ENCODE results near the gene GLT8D2.

Gene GLT8D2

DNA sequence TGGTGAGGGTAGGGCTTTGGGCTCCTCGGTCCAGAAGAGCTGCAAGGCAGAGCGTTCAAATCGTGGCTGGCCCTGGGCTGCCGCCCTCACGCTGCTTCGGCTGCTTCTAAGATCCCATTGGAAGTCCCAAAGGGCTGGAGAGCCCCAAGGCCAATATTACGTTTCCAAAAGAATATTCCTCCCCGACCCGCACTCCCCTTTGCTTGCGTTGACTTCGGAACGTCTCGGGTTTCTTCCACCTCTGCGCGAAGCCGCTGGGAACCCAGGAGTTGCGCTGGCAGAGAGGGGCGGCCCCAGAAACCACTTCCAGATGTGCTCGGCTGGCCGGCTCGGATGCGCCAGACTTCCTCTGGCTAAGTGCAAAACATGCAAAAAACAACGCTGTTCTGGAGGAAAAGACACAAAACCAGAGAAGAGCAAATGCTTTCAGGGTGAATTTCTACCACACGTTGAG lies at the start of gene GLT8D2:
Gene GLT8D2 (minus strand): TSS at position 285 of the 454 bp plus-strand sequence. CDS start 30,539 bp downstream, outside the sequence.
- no peak for DNase-seq

DNA sequence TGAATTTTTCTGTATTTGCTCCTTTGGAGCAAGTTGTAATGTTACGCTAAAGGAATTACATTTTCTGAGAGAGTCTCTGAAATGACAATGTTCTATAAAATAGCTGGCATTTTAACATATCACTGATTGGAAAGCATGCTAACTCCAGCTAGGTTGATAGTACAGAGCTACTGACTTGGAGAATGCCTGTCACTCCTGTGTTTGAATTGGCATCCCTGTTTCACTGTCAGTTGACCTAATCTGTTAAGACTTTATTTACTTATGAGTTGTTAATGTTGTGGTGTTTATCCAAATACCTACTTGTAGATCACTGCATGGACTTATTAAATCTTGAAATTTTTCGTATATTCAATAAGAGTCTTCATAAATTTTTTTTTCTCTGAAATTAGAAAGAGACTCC lies 48.0 kb upstream of the GLT8D2 start:
- DNase-seq, result no peak

- DNase-seq, result no peak
Observed at GRCh38 chr12:104095289-104095688, 45.3 kb upstream of the GLT8D2 start.

DNA sequence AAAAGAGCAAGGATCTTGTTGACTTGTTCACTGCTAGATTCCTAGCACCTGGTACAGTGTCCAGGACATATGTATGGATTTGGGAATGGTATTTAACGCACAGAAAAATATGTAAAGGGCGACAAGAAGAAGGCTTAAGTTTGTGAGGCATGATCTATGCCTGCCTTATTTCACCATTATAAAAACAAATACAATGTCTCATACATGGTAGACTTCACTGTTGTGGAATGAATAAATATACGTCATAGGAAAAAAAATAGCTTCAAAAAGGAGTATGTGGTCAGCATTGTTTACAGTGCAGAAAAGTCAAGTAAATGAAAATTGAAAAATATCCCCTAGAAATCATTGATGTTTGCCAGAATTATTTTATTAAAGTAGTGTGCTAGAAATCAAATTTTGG lies 44.3 kb upstream of the GLT8D2 start:
- DNase-seq, result no peak

DNA sequence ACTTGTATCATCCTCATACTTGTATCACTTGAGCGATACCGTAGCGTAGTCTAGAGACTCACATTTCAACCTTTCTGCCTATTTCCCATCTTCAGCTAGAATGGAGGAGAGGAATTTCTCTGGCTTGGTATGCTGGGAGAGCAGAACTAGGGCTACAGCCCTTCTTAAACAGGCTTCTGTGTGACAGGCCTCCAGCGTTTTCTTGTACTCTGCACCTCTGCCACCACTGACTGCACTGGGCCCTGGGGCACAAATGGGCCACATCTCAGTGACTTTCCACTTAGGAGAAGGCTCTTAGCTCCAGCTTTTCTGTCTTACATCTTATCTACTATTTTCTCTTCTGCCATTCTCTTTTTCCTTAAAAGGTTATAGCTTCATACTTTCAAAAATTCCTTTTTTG lies 41.1 kb upstream of the GLT8D2 start:
- no peak for DNase-seq

DNA sequence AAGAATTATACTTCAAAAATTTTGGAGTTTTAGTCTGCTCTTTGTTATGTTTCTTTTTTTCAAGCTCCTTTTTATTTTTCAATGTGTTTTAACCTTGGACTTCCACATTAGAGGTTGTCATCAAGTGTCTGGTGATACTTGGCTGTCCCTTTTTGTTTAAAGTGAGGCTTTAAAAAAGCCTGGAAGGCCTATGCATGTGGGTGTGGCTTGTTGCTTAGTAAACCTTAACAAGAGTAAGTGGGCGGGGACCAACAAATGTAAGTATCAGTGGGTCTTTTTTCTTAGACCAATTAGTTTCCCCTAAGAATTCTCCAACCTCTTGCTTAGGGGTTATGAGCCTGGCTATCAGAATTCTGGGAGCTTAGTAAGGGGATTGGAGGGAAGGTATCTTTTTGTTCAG lies 40.7 kb upstream of the GLT8D2 start:
- no peak for DNase-seq

- no peak for DNase-seq
Observed at GRCh38 chr12:104083769-104084475, 33.9 kb upstream of the GLT8D2 start.

GRCh38 chr12:104080764-104081163 lies 30.8 kb upstream of the GLT8D2 start:
- no peak for DNase-seq

GRCh38 chr12:104079024-104079423 lies 29.0 kb upstream of the GLT8D2 start:
- DNase-seq, result no peak

DNA sequence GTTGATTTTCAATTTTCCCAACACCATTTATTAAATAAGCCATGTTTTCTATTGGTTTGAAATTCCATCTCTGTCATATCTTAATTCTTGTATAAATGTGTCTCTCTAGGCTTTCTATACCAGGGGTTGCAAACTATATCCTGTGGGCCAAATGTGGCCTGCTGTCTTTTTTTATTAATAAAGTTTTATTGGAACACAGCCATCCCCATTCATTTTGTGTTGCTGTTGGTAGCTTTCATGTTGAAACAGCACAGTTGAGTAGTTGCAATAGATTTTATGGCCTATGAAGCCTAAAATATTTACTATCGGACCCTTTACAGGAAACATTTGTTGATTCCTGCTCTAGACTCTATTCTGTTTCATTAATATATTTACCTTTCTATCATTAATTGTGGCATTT lies 23.7 kb upstream of the GLT8D2 start:
- no peak for DNase-seq

- DNase-seq, result no peak
Observed at GRCh38 chr12:104072099-104072498, 22.1 kb upstream of the GLT8D2 start.

GRCh38 chr12:104064842-104065427 lies 14.9 kb upstream of the GLT8D2 start:
- DNase-seq, result no peak

GRCh38 chr12:104064031-104064841 lies 14.2 kb upstream of the GLT8D2 start, which contains the start of gene HCFC2:
TSS of gene HCFC2 (plus strand) at chr12:104064531. CDS start at chr12:104064561, 30 bp downstream.
- DNase-seq, result peak; percentile 85

DNA sequence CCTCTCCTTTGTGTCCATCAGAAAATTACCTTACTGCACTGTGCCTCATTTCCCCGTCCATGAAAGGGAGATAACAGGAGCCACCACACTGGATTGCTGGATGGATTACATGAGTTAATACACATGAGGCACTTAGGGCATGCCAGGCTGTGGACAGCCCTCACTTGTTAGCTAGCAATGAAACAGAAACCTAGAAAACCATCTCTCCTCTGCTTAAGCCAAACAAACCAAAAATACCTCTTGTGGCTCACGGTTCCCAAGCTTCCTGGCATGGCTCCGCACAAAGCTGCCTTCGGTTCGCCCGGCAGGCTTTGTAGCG lies 13.7 kb upstream of the GLT8D2 start:
- no peak for DNase-seq

- no peak for DNase-seq
Observed at GRCh38 chr12:104060791-104061190, 10.8 kb upstream of the GLT8D2 start.

- no peak for DNase-seq
Observed at GRCh38 chr12:104059963-104060362, 10.0 kb upstream of the GLT8D2 start.

DNA sequence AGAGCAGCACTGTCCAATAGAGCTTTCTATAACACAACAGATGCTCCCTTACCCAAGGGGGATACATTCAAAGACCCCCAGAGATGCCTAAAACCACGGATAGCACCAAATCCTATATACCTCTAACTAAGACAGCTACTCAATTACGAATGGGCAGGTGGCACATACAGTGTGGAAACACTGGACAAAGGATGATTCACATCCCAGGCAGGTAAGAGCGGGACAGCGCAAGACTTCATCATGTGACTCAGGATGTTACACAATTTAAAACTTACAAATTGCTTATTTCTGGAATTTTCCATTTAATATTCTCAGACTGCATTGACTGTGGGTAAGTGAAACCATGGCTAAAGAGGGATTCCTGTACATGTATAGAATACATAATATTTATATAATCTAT lies 8.8 kb upstream of the GLT8D2 start:
- no peak for DNase-seq

DNA sequence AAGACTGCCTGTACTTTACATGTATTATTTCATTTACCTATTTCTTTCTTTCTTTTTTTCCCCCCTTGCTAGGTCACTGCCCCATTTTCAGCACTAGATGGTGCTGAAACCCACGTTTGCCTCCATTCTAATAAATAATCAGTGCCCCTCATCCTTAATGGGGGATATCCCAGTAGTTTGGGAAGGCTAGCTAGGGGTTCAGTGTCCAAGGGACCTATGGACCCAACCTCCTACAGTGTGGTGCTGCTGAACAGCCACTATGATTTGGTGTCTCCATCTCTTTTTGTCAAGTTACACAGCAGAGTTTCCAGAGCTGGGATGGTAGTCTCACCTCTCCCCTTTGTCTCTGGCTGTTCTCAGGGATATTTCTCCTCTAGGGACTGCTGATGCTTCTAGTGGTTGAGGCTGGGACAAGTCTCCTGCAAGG lies 7.8 kb upstream of the GLT8D2 start:
- DNase-seq, result no peak

- no peak for DNase-seq
Observed at GRCh38 chr12:104056419-104056972, 6.5 kb upstream of the GLT8D2 start.

GRCh38 chr12:104055686-104056388 lies 5.8 kb upstream of the GLT8D2 start:
- DNase-seq, result no peak

DNA sequence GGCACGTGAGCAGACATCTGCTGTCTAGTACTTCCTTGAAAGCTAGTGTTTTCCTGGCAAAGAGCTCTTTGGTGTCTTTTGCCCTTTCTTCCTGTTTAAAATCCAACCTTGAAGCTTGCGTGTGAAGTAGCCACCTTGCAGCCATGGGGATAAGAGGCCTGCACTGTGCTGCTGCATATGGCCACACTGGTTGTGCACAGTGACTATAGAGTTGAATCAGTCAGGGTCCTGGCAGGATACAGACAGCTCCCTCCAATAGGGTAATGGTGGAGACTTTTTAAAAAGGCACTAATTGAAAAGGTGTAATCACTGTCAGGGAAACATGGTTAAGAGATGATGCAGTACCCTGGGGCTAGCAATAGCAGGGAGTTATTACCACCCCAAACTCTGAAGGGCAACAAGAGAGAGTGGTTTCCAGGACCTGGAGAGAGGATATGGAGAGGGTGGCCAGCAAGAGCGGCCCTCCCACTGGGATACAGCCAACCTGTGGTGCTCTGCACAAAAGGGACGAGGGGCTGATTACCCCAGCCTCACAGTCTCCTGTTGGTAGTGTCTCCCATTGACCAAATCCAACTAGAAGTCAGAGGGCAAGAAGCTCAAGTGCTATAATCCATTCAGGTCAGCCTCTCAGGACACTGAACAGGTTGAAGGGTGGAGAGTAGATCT lies 4.8 kb upstream of the GLT8D2 start:
- DNase-seq, result no peak

GRCh38 chr12:104050436-104050835 lies 449 bp upstream of the GLT8D2 start:
- no peak for DNase-seq

Data from activated gamma-delta T cell treated with Interleukin-2 at 50 U/mL for 16 hours (primary cell).